B cell (primary cell): ENCODE data around the gene ACTMAP.

Experiments
- EZH2 ChIP-seq: IDR thresholded peaks from 2 replicates; pipeline ENCODE4 v1.6.1; 2012; ENCODE audit warnings: borderline replicate concordance, low read depth, mild to moderate bottlenecking, moderate library complexity, low read length; ENCODE audit not compliant: insufficient read depth, poor library complexity, severe bottlenecking
- TF ChIP-seq, protein P1 (sequence below): fragments of 200-600 bp; IDR thresholded peaks from one replicate; pipeline ENCODE4 v1.8.0; 2022; ENCODE audit warnings: antibody characterized with exemption, mild to moderate bottlenecking

DNA sequence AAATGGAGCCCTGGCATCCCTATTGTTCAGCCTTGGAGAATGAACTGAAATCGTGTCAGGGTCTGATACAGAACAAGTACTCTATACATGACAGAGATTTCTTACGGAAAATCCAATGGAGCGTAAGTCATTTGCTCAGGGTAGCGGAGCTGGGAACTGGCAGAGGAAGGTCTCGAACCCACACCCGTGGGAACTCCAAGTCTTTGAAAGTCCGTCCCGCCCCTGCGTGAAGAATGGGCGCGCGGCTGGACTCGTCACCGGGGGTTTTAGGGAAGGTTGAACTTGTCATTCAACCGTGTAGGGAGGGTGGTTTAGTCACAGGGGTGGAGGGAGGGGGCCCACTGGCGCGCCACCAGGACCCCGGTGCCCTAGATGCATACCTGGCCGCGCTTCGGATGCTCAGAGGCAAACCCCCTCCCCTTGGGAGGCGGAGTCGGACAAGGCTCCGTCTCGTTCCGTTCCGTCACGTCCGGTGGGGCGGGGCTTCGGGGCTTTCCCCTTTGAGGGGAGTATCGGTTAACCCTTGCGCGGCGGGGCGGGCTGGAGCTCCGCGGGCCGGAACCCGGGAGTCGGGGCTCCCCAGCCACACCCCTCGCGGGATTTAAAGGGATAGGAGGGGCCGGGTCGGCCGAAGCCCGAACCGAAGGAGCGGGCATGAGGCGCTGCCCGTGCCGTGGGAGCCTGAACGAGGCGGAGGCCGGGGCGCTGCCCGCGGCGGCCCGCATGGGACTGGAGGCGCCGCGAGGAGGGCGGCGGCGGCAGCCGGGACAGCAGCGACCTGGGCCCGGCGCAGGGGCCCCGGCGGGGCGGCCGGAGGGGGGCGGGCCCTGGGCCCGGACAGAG lies 33.6 kb downstream of the ACTMAP start, which contains the start of the genes COQ8B and ITPKC:
- TF ChIP-seq, protein P1, sequence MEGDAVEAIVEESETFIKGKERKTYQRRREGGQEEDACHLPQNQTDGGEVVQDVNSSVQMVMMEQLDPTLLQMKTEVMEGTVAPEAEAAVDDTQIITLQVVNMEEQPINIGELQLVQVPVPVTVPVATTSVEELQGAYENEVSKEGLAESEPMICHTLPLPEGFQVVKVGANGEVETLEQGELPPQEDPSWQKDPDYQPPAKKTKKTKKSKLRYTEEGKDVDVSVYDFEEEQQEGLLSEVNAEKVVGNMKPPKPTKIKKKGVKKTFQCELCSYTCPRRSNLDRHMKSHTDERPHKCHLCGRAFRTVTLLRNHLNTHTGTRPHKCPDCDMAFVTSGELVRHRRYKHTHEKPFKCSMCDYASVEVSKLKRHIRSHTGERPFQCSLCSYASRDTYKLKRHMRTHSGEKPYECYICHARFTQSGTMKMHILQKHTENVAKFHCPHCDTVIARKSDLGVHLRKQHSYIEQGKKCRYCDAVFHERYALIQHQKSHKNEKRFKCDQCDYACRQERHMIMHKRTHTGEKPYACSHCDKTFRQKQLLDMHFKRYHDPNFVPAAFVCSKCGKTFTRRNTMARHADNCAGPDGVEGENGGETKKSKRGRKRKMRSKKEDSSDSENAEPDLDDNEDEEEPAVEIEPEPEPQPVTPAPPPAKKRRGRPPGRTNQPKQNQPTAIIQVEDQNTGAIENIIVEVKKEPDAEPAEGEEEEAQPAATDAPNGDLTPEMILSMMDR, result peak; percentile 22
- no peak for TF ChIP-seq EZH2
